GM12878 (cell line): Measurements from ENCODE around the gene P2RX7.

Experiments
- CHD2 ChIP-seq: IDR thresholded peaks from 2 replicates; pipeline ENCODE4 v1.6.1; 2011; ENCODE audit warnings: low read depth, low read length, improper control_type of control experiment, borderline replicate concordance
- CHD4 ChIP-seq: fragments of 200-600 bp; sonication (generic); IDR thresholded peaks from 2 replicates; pipeline ENCODE4 v1.6.1; 2016; ENCODE audit warnings: mild to moderate bottlenecking
- CREB1 ChIP-seq: IDR thresholded peaks from 2 replicates; pipeline ENCODE4 v1.6.1; 2012; ENCODE audit warnings: low read depth, mild to moderate bottlenecking, inconsistent platforms
- JUND ChIP-seq: IDR thresholded peaks from 2 replicates; pipeline ENCODE4 v1.6.1; 2012; ENCODE audit warnings: low read depth, mild to moderate bottlenecking, low read length, improper control_type of control experiment, moderate library complexity
- POLR2A ChIP-seq: IDR thresholded peaks from 2 replicates; pipeline ENCODE4 v1.6.1; 2011; ENCODE audit warnings: low read depth, mild to moderate bottlenecking, low read length
- RB1 ChIP-seq: fragments of 450-650 bp; formaldehyde crosslinking; IDR thresholded peaks from 2 replicates; pipeline ENCODE4 v1.6.1; 2017; ENCODE audit warnings: mild to moderate bottlenecking, borderline replicate concordance
- TAF1 ChIP-seq: IDR thresholded peaks from 2 replicates; pipeline ENCODE4 v1.6.1; 2011; ENCODE audit warnings: mild to moderate bottlenecking, low read depth, low read length, borderline replicate concordance
- TCF12 ChIP-seq: IDR thresholded peaks from 2 replicates; pipeline ENCODE4 v1.6.1; 2011; ENCODE audit warnings: low read depth, mild to moderate bottlenecking, low read length
- TCF7 ChIP-seq: IDR thresholded peaks from 2 replicates; pipeline ENCODE4 v1.6.1; 2014; ENCODE audit warnings: antibody characterized with exemption, borderline replicate concordance
- TF ChIP-seq, protein P1 (sequence below): fragments of 450-650 bp; IDR thresholded peaks from 2 replicates; pipeline ENCODE4 v1.6.1; 2016; ENCODE audit warnings: mild to moderate bottlenecking
- TF ChIP-seq, protein P2 (sequence below), 3 experiments: IDR thresholded peaks in 2 of 3; conservative IDR thresholded peaks in 1 of 3; 2 replicates each; pipeline ENCODE4 v1.5.1; 2011; ENCODE audit warnings: low read depth in 3 of 3, low read length in 3 of 3, mild to moderate bottlenecking in 3 of 3, control low read depth in 2 of 3, moderate library complexity in 2 of 3, inconsistent platforms in 1 of 3, mixed read lengths in 1 of 3; ENCODE audit not compliant: control insufficient read depth in 2 of 3, insufficient read depth in 1 of 3; ENCODE audit errors: extremely low read depth in 1 of 3
- TF ChIP-seq, protein P3 (sequence below): IDR thresholded peaks from 2 replicates; pipeline ENCODE4 v1.6.1; 2012; ENCODE audit warnings: low read depth, low read length, improper control_type of control experiment
- TF ChIP-seq, protein P4 (sequence below): fragments of 450-650 bp; IDR thresholded peaks from 2 replicates; pipeline ENCODE4 v1.6.1; 2016; ENCODE audit warnings: mild to moderate bottlenecking, moderate library complexity, borderline replicate concordance

DNA sequence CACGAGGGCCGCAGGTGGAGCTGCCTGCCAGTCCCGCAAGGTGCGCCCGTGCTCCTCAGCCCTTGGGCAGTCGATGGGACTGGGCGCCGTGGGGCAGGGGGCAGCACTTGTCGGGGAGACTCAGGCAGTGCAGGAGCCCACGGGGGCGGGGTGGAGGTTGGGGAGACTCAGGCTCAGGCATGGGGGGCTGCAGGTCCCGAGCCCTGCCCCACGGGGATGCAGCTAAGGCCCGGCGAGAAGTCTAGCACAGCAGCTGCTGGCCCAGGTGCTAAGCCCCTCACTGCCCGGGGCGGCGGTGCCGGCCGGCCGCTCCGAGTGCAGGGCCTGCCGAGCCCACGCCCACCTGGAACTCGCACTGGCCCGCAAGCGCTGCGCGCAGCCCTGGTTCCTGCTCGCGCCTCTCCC is 39.2 kb upstream of the P2RX7 start:
- TF ChIP-seq CHD4 (no peak), JUND (no peak), TCF7 (no peak), TCF12 (no peak), POLR2A (no peak), RB1 (no peak), CHD2 (no peak), TAF1 (no peak), CREB1 (no peak)
- TF ChIP-seq, protein P1, sequence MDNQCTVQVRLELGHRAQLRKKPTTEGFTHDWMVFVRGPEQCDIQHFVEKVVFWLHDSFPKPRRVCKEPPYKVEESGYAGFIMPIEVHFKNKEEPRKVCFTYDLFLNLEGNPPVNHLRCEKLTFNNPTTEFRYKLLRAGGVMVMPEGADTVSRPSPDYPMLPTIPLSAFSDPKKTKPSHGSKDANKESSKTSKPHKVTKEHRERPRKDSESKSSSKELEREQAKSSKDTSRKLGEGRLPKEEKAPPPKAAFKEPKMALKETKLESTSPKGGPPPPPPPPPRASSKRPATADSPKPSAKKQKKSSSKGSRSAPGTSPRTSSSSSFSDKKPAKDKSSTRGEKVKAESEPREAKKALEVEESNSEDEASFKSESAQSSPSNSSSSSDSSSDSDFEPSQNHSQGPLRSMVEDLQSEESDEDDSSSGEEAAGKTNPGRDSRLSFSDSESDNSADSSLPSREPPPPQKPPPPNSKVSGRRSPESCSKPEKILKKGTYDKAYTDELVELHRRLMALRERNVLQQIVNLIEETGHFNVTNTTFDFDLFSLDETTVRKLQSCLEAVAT: no peak
- TF ChIP-seq, protein P2, sequence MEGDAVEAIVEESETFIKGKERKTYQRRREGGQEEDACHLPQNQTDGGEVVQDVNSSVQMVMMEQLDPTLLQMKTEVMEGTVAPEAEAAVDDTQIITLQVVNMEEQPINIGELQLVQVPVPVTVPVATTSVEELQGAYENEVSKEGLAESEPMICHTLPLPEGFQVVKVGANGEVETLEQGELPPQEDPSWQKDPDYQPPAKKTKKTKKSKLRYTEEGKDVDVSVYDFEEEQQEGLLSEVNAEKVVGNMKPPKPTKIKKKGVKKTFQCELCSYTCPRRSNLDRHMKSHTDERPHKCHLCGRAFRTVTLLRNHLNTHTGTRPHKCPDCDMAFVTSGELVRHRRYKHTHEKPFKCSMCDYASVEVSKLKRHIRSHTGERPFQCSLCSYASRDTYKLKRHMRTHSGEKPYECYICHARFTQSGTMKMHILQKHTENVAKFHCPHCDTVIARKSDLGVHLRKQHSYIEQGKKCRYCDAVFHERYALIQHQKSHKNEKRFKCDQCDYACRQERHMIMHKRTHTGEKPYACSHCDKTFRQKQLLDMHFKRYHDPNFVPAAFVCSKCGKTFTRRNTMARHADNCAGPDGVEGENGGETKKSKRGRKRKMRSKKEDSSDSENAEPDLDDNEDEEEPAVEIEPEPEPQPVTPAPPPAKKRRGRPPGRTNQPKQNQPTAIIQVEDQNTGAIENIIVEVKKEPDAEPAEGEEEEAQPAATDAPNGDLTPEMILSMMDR (IDR thresholded peaks at IDR 0.05 in 2 of 3, conservative IDR thresholded peaks at IDR 0.05 in 1 of 3; ENCODE audit: control insufficient read depth in 2 of 3, extremely low read depth in 1 of 3, insufficient read depth in 1 of 3, low read depth in 3 of 3, low read length in 3 of 3): no peak
- TF ChIP-seq, protein P3, sequence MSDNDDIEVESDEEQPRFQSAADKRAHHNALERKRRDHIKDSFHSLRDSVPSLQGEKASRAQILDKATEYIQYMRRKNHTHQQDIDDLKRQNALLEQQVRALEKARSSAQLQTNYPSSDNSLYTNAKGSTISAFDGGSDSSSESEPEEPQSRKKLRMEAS: no peak
- TF ChIP-seq, protein P4, sequence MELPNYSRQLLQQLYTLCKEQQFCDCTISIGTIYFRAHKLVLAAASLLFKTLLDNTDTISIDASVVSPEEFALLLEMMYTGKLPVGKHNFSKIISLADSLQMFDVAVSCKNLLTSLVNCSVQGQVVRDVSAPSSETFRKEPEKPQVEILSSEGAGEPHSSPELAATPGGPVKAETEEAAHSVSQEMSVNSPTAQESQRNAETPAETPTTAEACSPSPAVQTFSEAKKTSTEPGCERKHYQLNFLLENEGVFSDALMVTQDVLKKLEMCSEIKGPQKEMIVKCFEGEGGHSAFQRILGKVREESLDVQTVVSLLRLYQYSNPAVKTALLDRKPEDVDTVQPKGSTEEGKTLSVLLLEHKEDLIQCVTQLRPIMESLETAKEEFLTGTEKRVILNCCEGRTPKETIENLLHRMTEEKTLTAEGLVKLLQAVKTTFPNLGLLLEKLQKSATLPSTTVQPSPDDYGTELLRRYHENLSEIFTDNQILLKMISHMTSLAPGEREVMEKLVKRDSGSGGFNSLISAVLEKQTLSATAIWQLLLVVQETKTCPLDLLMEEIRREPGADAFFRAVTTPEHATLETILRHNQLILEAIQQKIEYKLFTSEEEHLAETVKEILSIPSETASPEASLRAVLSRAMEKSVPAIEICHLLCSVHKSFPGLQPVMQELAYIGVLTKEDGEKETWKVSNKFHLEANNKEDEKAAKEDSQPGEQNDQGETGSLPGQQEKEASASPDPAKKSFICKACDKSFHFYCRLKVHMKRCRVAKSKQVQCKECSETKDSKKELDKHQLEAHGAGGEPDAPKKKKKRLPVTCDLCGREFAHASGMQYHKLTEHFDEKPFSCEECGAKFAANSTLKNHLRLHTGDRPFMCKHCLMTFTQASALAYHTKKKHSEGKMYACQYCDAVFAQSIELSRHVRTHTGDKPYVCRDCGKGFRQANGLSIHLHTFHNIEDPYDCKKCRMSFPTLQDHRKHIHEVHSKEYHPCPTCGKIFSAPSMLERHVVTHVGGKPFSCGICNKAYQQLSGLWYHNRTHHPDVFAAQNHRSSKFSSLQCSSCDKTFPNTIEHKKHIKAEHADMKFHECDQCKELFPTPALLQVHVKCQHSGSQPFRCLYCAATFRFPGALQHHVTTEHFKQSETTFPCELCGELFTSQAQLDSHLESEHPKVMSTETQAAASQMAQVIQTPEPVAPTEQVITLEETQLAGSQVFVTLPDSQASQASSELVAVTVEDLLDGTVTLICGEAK: no peak
